ENCODE results near the gene ITGAL.
"Not testable (repeated sequence)": the region's sequence is repeated elsewhere in the genome, so short reads cannot be mapped to it uniquely, and the experiment has no call there.

The ITGAL gene

GRCh38 chr16:30493941-30494488, 21.5 kb downstream of the ITGAL start:
- FAIRE-seq: no peak

- FAIRE-seq: no peak
Measured at GRCh38 chr16:30494709-30495108, 22.2 kb downstream of the ITGAL start.

- FAIRE-seq: no peak
Measured at GRCh38 chr16:30499284-30499683, 26.7 kb downstream of the ITGAL start.

GRCh38 chr16:30503403-30504296, 31.1 kb downstream of the ITGAL start:
- FAIRE-seq: no peak

GRCh38 chr16:30509081-30509765, 36.7 kb downstream of the ITGAL start:
- no peak for FAIRE-seq

- no peak for FAIRE-seq
Measured at GRCh38 chr16:30510376-30510938, 37.9 kb downstream of the ITGAL start.

- FAIRE-seq: no peak
Measured at GRCh38 chr16:30511509-30511908, 39.0 kb downstream of the ITGAL start.

GRCh38 chr16:30515275-30515674, 42.7 kb downstream of the ITGAL start:
- FAIRE-seq: no peak

GRCh38 chr16:30518552-30518951, 46.0 kb downstream of the ITGAL start:
- FAIRE-seq: no peak

GRCh38 chr16:30519120-30520049, 46.8 kb downstream of the ITGAL start:
- no peak for FAIRE-seq

GRCh38 chr16:30521476-30521872, 48.9 kb downstream of the ITGAL start:
- no peak for FAIRE-seq

- no peak for FAIRE-seq
Measured at GRCh38 chr16:30521873-30522641, 49.5 kb downstream of the ITGAL start.

- not testable (repeated sequence) for FAIRE-seq
Measured at GRCh38 chr16:30522702-30523463, 50.3 kb downstream of the ITGAL start.

- no peak for FAIRE-seq
Measured at GRCh38 chr16:30523768-30524574, 51.4 kb downstream of the ITGAL start.

- no peak for FAIRE-seq
Measured at GRCh38 chr16:30524575-30525568, 52.3 kb downstream of the ITGAL start.

GRCh38 chr16:30525844-30526136, 53.2 kb downstream of the ITGAL start:
- FAIRE-seq: no peak

- no peak for FAIRE-seq
Measured at GRCh38 chr16:30526137-30526822, 53.7 kb downstream of the ITGAL start, which contains the start of gene ZNF768. Gene ZNF768, minus strand, starts transcription at chr16:30526566. Its CDS starts 153 bp downstream, at chr16:30526413.
